GM21529 (cell line): ENCODE data around the gene OR5W2.
"Not testable (repeated sequence)": the region's sequence is repeated elsewhere in the genome, so short reads cannot be mapped to it uniquely, and the experiment has no call there.

Experiments used
- ATAC-seq: cut with Tn5 transposase; IDR thresholded peaks from one replicate; pipeline ENCODE4 v1.9.1; 2021; ENCODE audit not compliant: unreplicated experiment

The OR5W2 gene

DNA sequence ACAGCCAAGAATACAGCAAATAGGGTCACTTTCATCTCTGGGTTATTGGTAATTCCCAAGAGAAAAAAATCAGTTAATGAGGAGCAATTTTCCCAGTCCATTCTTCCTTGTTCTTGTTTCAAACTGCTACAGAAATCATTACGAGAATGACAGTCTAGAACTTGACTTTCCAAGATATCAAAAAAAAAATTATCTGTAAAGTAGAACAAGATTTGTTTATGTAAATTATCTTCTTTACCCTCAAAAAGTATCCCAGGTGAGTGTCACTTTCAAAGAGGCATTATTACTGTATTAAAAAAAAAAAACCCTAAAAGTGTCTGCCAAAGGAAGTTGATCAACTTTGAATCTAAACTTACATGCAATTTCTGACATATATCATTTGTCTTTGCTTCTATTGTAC lies at the start of gene OR5W2:
Gene OR5W2, minus strand, starts transcription at position 101 of the 400 bp plus-strand sequence. Its CDS starts 0 bp downstream, at position 101.
- no peak for ATAC-seq

DNA sequence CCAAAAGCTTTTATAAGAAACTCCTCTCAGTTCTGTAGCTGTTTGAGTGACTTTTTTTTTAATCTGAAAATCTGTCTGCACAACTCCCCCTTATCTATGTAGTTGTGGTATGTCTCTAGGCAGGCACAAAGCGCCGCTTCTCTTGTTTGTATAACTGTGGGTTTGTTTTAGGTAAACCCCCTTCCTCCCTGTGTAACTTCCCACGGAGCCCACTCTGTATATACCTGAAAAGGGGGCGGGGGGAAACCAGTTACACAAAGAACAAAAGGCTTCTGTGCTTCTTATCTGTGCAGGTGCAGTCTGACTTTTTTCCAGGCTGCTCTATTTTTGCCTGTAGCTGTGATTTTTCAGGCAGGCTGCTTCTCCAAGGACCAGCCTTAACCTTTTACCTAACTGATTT lies 42.1 kb upstream of the OR5W2 start:
- ATAC-seq: no peak

DNA sequence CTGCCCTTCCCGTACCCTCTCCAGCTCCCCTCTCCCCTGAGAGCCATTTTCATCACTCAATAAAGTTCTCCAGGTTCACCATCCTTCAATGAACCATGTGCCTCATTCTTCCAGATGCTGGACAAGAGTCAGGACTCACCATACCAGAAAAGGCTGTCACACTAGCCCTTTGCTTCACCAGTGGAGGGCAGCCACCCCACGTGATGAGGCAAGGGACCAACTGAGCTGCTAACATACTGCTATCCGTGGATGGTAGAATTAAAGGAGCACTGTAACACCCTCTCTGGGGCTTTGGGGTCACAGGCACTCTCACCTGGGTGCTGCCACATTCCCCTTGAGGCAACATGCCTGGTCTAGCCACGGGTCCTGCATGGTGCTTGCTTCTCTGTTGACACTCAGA lies 34.9 kb upstream of the OR5W2 start:
- ATAC-seq: no peak

DNA sequence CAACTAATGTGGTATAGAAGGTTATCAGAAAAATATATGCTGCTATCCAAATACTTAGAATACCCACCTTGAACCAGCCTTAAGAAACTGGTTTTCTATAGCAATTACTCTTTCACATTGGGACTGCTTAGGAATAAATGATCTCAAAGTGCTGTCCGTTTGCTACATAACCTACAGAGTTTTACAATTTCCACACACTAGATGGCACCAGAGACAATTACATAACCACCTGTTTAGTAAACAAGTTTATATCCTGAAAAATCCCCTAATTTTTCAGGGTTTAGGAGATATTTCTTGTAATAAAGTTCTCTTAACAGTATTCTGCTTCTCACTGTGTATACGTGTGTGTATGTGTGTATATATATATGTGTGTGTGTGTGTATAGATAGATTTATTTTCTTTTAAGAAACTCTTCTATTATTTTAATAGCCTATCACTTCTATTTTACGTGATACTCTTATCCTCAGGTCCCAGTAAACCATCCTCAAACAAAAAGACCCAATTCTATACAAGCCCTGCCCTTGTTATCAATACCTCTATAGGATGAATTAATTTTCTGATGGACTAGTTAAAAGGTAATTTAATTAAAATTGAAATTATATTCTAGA lies 28.5 kb upstream of the OR5W2 start:
- ATAC-seq: no peak

DNA sequence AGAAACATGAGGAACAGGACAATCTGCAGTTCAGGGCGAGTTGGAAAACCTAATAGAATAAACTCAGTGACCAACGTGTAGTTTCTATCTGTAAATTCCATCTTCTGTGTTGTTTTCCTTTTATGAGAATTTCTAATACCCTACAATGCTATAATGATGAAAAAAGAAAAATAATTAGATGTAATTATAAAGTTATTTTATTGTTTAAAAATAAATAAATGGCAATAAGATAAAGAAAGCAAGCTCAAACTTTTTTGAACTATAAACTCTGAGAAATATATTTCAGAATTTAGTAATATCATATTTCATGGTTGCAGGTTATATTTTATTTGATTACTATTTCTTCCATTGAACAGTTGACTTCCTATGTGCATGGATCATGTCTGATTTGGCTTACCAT lies 21.9 kb upstream of the OR5W2 start, which contains the start of gene OR5I1:
Gene OR5I1, minus strand, starts transcription at position 101 of the 400 bp plus-strand sequence. Its CDS starts 0 bp downstream, at position 101.
- no peak for ATAC-seq

DNA sequence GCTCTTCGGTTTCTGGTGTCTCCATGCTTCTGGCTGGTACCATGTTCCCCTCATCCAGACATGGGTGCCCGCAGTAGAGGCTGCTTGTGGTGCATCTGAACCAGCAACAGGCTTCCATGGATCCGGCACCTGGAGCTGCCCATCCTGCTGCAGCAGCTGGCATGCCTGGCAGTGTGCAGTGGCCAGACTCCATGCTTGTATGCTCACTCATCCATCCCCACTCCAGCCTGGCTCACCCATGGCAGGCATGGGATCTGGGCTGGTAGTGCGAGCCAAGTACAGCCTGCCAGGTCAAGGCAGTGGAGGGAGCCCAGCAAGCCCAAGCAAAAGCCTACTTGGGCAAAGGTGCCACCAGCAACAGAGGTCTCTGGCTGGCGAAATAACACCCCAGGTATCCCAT lies 6.2 kb upstream of the OR5W2 start:
- no peak for ATAC-seq

DNA sequence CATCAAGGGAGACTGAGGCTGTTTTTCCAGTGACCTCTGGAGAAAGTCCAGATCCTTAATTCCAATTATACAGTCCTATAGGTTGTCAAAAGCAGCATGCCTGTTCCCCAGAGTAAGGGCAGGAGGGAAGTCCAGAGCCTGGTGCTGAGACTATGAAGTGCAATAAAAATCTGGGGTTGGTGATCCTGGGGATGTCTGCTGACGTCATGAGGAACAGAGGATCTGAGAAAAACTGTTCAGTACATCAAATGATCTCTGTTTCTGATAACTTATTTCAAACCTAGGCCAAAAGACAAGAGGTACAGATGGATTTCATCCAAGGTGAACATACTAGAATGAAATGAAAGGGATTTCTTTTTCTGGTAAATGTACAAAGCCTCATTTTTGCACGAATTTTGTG lies 12.1 kb downstream of the OR5W2 start:
- no peak for ATAC-seq

DNA sequence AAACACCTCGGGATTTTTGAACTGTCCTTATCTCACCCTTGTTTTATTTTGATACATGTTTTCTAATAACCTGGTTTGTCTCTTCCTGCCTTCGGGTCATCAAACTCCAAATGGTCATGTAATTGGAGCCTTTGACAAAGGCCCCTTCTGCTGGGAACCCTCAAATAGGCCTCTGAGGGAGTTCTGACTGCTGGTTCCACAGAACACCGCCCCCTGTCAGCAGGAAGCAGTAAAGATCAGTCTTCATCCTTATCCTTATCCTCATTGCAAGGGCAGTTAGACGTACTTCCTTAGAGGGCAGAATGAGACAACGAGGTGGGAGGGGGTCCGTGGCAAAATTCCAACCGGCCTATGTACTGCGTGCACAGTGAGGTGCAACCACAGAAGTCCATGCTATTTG lies 19.2 kb downstream of the OR5W2 start:
- no peak for ATAC-seq

DNA sequence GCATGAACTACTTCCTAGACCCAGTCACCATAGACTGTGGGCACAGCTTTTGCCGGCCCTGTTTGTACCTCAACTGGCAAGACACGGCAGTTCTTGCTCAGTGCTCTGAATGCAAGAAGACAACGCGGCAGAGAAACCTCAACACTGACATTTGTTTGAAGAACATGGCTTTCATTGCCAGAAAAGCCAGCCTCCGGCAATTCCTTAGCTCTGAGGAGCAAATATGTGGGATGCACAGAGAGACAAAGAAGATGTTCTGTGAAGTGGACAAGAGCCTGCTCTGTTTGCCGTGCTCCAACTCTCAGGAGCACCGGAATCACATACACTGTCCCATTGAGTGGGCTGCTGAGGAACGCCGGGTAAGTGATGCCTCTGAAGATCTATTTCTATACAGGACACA lies 28.9 kb downstream of the OR5W2 start:
- not testable (repeated sequence) for ATAC-seq

DNA sequence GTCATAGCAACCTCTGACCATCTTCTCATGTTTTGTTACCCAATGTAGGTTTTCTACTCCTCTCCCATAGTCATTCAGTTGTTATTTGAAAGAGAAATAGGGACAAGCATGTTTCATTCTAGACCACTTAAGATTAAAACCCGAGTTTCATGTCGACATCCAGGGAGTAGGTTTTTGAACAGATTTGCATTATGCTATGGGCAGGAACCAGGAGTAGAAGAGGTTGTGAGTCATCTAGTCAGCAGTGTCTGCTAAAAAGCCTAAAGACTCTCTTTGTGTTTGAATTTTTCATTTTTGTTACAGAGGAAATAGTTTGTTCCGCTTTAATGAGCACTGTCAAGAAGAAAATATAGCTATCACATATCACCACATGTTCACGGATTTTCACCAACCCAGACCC lies 29.4 kb downstream of the OR5W2 start:
- ATAC-seq: not testable (repeated sequence)

DNA sequence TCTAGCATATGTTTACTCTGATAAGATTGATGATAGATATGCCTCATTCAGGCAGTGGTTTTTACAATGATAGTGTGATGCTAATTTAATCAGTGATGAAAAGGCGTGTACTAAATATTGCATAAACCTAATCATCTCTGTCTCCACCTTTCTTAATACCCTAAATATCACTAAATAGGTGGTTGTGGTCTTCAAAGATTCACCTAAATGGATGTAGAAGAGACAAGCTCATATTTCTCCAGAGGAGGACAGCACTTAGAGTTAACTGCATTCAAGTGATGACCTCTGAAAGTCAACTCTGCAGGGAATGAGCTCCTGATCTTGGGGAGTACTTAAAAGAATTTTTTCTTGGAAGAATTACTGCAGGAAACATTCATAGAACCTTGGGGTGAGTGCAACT lies 31.4 kb downstream of the OR5W2 start, which contains the start of gene TRIM51:
Gene TRIM51, plus strand, starts transcription at position 301 of the 400 bp plus-strand sequence. CDS start 2,132 bp downstream, outside the sequence.
- not testable (repeated sequence) for ATAC-seq

DNA sequence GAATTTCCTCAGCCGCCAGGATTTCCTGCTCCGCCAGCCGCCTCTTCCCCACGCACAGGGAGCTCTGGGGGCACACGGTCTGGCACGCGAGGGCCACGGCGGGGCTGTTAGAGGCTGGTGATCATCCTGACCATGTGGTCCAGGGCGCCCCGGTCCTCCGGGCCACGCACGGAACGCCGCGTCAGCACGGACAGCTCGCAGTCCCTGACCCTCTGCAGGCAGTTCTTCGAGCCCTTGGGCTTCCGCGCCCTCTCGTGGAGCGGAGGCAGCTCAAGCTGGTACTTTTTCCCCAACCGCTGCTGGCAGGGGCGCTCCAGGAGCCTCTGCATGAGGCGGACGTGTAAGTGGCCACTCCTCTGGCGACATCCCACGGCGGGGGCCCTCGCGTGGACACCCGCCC lies 41.2 kb downstream of the OR5W2 start:
- ATAC-seq: not testable (repeated sequence)

DNA sequence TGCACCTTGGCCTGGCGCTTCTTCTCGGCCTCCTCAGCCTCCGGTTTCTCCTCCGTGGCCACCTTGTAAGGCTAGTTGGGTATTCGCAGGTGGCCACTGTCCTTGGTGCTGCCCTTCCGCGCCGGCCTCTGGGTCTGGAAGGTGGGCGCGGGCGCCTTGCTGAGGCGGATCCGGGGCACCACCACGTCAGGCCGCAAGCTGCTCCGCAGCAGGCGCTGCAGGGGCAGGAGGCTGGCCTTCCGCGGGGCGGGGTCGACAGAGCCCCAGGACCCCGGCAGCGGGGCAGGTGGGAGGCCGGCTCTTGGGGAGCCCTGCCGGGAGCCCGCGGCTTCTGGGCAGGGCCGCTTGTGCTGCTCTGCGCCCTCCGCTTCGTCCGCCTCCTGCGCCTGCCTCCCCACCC lies 41.7 kb downstream of the OR5W2 start:
- not testable (repeated sequence) for ATAC-seq

DNA sequence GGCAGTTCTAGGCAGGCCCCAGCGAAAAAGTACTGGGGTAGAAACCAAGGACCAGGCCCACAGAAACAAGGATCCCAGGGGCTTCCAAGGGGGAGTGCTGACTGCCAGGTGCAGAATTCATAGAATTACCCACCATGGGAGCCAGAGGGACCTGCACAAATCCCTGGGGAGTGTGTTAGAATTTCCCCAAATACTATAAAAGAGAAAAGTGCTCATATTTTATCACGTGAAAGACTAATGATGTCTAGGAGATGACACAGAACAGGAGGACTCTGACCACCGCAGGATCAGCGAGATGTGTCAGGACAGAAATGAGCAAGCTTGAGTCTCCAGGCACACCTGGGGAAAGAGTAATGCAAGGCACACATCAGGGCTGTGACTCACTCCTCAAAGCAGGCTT lies 47.0 kb downstream of the OR5W2 start:
- not testable (repeated sequence) for ATAC-seq
